ENCODE data around the gene MVD. TPM values are rescaled to one million over a fixed set of nuclear protein-coding genes. Genes with fewer than 3 reads are reported as not detected.

Gene MVD
- total and polyA plus RNA-seq, 2 of the 13 experiments (the other 11 are each of a cell fraction or from before 2014, with no cell fraction given), result 28.1 to 187 TPM

GRCh38 chr16:88651276-88651988 lies 11.5 kb downstream of the MVD start (continued):
- peak; percentile 94 for TF ChIP-seq TEAD3 (CRISPR knock-in tag; optimal IDR thresholded peaks at IDR 0.05; ENCODE audit: borderline replicate concordance)
- TF ChIP-seq, protein P1, sequence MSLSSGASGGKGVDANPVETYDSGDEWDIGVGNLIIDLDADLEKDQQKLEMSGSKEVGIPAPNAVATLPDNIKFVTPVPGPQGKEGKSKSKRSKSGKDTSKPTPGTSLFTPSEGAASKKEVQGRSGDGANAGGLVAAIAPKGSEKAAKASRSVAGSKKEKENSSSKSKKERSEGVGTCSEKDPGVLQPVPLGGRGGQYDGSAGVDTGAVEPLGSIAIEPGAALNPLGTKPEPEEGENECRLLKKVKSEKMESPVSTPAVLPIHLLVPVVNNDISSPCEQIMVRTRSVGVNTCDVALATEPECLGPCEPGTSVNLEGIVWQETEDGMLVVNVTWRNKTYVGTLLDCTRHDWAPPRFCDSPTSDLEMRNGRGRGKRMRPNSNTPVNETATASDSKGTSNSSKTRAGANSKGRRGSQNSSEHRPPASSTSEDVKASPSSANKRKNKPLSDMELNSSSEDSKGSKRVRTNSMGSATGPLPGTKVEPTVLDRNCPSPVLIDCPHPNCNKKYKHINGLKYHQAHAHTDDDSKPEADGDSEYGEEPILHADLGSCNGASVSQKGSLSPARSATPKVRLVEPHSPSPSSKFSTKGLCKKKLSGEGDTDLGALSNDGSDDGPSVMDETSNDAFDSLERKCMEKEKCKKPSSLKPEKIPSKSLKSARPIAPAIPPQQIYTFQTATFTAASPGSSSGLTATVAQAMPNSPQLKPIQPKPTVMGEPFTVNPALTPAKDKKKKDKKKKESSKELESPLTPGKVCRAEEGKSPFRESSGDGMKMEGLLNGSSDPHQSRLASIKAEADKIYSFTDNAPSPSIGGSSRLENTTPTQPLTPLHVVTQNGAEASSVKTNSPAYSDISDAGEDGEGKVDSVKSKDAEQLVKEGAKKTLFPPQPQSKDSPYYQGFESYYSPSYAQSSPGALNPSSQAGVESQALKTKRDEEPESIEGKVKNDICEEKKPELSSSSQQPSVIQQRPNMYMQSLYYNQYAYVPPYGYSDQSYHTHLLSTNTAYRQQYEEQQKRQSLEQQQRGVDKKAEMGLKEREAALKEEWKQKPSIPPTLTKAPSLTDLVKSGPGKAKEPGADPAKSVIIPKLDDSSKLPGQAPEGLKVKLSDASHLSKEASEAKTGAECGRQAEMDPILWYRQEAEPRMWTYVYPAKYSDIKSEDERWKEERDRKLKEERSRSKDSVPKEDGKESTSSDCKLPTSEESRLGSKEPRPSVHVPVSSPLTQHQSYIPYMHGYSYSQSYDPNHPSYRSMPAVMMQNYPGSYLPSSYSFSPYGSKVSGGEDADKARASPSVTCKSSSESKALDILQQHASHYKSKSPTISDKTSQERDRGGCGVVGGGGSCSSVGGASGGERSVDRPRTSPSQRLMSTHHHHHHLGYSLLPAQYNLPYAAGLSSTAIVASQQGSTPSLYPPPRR (CRISPR knock-in tag; IDR thresholded peaks at IDR 0.05; ENCODE audit: borderline replicate concordance), result peak; percentile 86; the same call in 1 of the 2 replicates
- peak; percentile 92 for TF ChIP-seq GATAD1 (CRISPR knock-in tag; IDR thresholded peaks at IDR 0.05)
- TF ChIP-seq ZBTB49 (CRISPR knock-in tag; IDR thresholded peaks at IDR 0.05; ENCODE audit: borderline replicate concordance), result no peak
- TF ChIP-seq KLF15 (CRISPR knock-in tag; IDR thresholded peaks at IDR 0.05; ENCODE audit: borderline replicate concordance), result no peak; the same call in 1 of the 2 replicates
- TF ChIP-seq SMAD3 (CRISPR knock-in tag; IDR thresholded peaks at IDR 0.05), result peak; percentile 82; the same call in 1 of the 2 replicates
- TF ChIP-seq, protein P2, sequence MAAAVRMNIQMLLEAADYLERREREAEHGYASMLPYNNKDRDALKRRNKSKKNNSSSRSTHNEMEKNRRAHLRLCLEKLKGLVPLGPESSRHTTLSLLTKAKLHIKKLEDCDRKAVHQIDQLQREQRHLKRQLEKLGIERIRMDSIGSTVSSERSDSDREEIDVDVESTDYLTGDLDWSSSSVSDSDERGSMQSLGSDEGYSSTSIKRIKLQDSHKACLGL (CRISPR knock-in tag; IDR thresholded peaks at IDR 0.05), result peak; percentile 59
- TF ChIP-seq PHF5A (CRISPR knock-in tag; IDR thresholded peaks at IDR 0.05; ENCODE audit: low read depth, unreplicated experiment), result peak; percentile 98
- peak; percentile 21; the same call in 1 of the 2 replicates for TF ChIP-seq ETV6 (CRISPR knock-in tag; conservative IDR thresholded peaks at IDR 0.05)
- peak; percentile 88; the same call in 1 of the 2 replicates for TF ChIP-seq ZNF747 (CRISPR knock-in tag; IDR thresholded peaks at IDR 0.05; ENCODE audit: borderline replicate concordance)
- TF ChIP-seq, protein P3, sequence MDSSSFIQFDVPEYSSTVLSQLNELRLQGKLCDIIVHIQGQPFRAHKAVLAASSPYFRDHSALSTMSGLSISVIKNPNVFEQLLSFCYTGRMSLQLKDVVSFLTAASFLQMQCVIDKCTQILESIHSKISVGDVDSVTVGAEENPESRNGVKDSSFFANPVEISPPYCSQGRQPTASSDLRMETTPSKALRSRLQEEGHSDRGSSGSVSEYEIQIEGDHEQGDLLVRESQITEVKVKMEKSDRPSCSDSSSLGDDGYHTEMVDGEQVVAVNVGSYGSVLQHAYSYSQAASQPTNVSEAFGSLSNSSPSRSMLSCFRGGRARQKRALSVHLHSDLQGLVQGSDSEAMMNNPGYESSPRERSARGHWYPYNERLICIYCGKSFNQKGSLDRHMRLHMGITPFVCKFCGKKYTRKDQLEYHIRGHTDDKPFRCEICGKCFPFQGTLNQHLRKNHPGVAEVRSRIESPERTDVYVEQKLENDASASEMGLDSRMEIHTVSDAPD (CRISPR knock-in tag; IDR thresholded peaks at IDR 0.05), result 0 out of 2 replicates have a peak, but pooled peaks have one; percentile 13
- peak; percentile 82 for TF ChIP-seq TFE3 (CRISPR knock-in tag; IDR thresholded peaks at IDR 0.05)
- no peak for TF ChIP-seq THAP8 (CRISPR knock-in tag; IDR thresholded peaks at IDR 0.05; ENCODE audit: borderline replicate concordance)
- TF ChIP-seq HMG20A (CRISPR knock-in tag; IDR thresholded peaks at IDR 0.05; ENCODE audit: borderline replicate concordance), result no peak; the same call in 1 of the 2 replicates
- no peak; the same call in 1 of the 2 replicates for TF ChIP-seq ZNF572 (CRISPR knock-in tag; IDR thresholded peaks at IDR 0.05)
- no peak for TF ChIP-seq ZNF207 (IDR thresholded peaks at IDR 0.05; ENCODE audit: borderline replicate concordance)
- TF ChIP-seq BORCS8-MEF2B (CRISPR knock-in tag; IDR thresholded peaks at IDR 0.05), result peak; percentile 42; the same call in 1 of the 2 replicates

Measured in HepG2 (cell line).